Measurements from ENCODE around the gene S100PBP. TPM values are rescaled to one million over a fixed set of nuclear protein-coding genes. Genes with fewer than 3 reads are reported as not detected.

Gene S100PBP
- 10 to 100 TPM; 25.7 to 45.9 (median 36.5) TPM for polyA plus RNA-seq (ENCODE audit: insufficient read length in 4 of 4)

GRCh38 chr1:32817159-32817814 lies at the start of gene S100PBP, which contains the start of gene YARS1:
TSS of gene S100PBP (plus strand) at chr1:32817653. CDS start at chr1:32826100, 8,447 bp downstream.
TSS of gene YARS1 (minus strand) at chr1:32817358. CDS start at chr1:32817244, 114 bp downstream.
- DNase-seq (ENCODE audit: low read depth in 4 of 4, low spot score in 2 of 4): peak; percentile 86 to 98 (median 96)

GRCh38 chr1:32768110-32768850 lies 49.2 kb upstream of the S100PBP start:
- DNase-seq (ENCODE audit: low read depth in 4 of 4, low spot score in 2 of 4): no peak

GRCh38 chr1:32769524-32770220 lies 47.8 kb upstream of the S100PBP start:
- DNase-seq (ENCODE audit: low read depth in 4 of 4, low spot score in 2 of 4): no peak

- no peak for DNase-seq (ENCODE audit: low read depth in 4 of 4, low spot score in 2 of 4)
These were observed 47.2 kb upstream of the S100PBP start for GRCh38 chr1:32770221-32770731.

GRCh38 chr1:32770741-32771548 lies 46.5 kb upstream of the S100PBP start:
- DNase-seq (ENCODE audit: low read depth in 4 of 4, low spot score in 2 of 4): no peak

GRCh38 chr1:32771561-32772280 lies 45.7 kb upstream of the S100PBP start:
- no peak for DNase-seq (ENCODE audit: low read depth in 4 of 4, low spot score in 2 of 4)

GRCh38 chr1:32772281-32773017 lies 45.0 kb upstream of the S100PBP start:
- DNase-seq (ENCODE audit: low read depth in 4 of 4, low spot score in 2 of 4): no peak

GRCh38 chr1:32773018-32773763 lies 44.3 kb upstream of the S100PBP start:
- DNase-seq (ENCODE audit: low read depth in 4 of 4, low spot score in 2 of 4): no peak

- DNase-seq (ENCODE audit: low read depth in 4 of 4, low spot score in 2 of 4): no peak
These were observed 43.5 kb upstream of the S100PBP start for GRCh38 chr1:32773764-32774463.

GRCh38 chr1:32774464-32774808 lies 43.0 kb upstream of the S100PBP start:
- DNase-seq (ENCODE audit: low read depth in 4 of 4, low spot score in 2 of 4): no peak

- DNase-seq (ENCODE audit: low read depth in 4 of 4, low spot score in 2 of 4): no peak
These were observed 42.4 kb upstream of the S100PBP start for GRCh38 chr1:32774950-32775634.

- no peak for DNase-seq (ENCODE audit: low read depth in 4 of 4, low spot score in 2 of 4)
These were observed 41.7 kb upstream of the S100PBP start for GRCh38 chr1:32775640-32776337.

- DNase-seq (ENCODE audit: low read depth in 4 of 4, low spot score in 2 of 4): no peak
These were observed 38.2 kb upstream of the S100PBP start for GRCh38 chr1:32779242-32779641.

- DNase-seq (ENCODE audit: low read depth in 4 of 4, low spot score in 2 of 4): no peak
These were observed 37.4 kb upstream of the S100PBP start for GRCh38 chr1:32780005-32780404.

- no peak for DNase-seq (ENCODE audit: low read depth in 4 of 4, low spot score in 2 of 4)
These were observed 36.7 kb upstream of the S100PBP start for GRCh38 chr1:32780628-32781234.

- no peak for DNase-seq (ENCODE audit: low read depth in 4 of 4, low spot score in 2 of 4)
These were observed 35.4 kb upstream of the S100PBP start for GRCh38 chr1:32782086-32782485.
